Measurements from ENCODE around the gene SDCCAG8. TPM values are rescaled to one million over a fixed set of nuclear protein-coding genes. Genes with fewer than 3 reads are reported as not detected.

Gene SDCCAG8
- total and polyA plus RNA-seq, 2 experiments from 2014 or later, result 28.0 to 66.7 TPM

GRCh38 chr1:243281672-243282071 lies 25.8 kb downstream of the SDCCAG8 start (continued):
- TF ChIP-seq REST (IDR thresholded peaks at IDR 0.05; ENCODE audit: unreplicated experiment) (no peak), STAT1 (IDR thresholded peaks at IDR 0.05; ENCODE audit: unreplicated experiment) (no peak), EZH2phosphoT487 (IDR thresholded peaks at IDR 0.05; ENCODE audit: unreplicated experiment) (no peak), JUNB (IDR thresholded peaks at IDR 0.05; ENCODE audit: unreplicated experiment) (no peak), POLR2AphosphoS5 (IDR thresholded peaks at IDR 0.05; ENCODE audit: low read depth) (no peak)

- Histone ChIP-seq H2AFZ (no peak overlapping the region), H3K4me2 (no peak overlapping the region), H3K4me1 (ENCODE audit: insufficient read depth) (no peaks in the 10 kb centered on the region), H3K36me3 (ENCODE audit: insufficient read depth) (no peaks in the 10 kb centered on the region), H3K9me2 (ENCODE audit: insufficient read depth) (no peaks in the 10 kb centered on the region), H3K4me3 (no peak overlapping the region), H3K27me3 (ENCODE audit: insufficient read depth) (no peaks in the 10 kb centered on the region), H3F3A (replicated peaks; ENCODE audit: low read depth) (no peaks in the 10 kb centered on the region), H4K20me1 (replicated peaks; ENCODE audit: insufficient read depth) (no peaks in the 10 kb centered on the region), H3K79me2 (replicated peaks; ENCODE audit: insufficient read depth) (no peaks in the 10 kb centered on the region), H3K27ac (ENCODE audit: low read depth) (no peak overlapping the region)
- H3K4me1 Mint-ChIP-seq, result peaks cover 11% of the 10 kb centered on the region
- peaks cover 1% of the 10 kb centered on the region for H3K27me3 Mint-ChIP-seq (ENCODE audit: insufficient read depth, low read depth, poor library complexity)
- DNase-seq (ENCODE audit: low spot score), result no peak
- H3K27ac Mint-ChIP-seq, result no peak overlapping the region
- H3K9me3 Mint-ChIP-seq, result no peaks in the 10 kb centered on the region; the same call in 2 of the 3 replicates
- no peak for TF ChIP-seq EZH2 (IDR thresholded peaks at IDR 0.05; ENCODE audit: low read depth, unreplicated experiment)
- H3K4me3 Mint-ChIP-seq, result no peak overlapping the region
- no peak for ATAC-seq
- H3K36me3 Mint-ChIP-seq (ENCODE audit: low read depth), result peaks cover 11% of the 10 kb centered on the region; the same call in 1 of the 3 replicates
These were observed 30.7 kb downstream of the SDCCAG8 start for GRCh38 chr1:243286409-243287122.

GRCh38 chr1:243287123-243287460 lies 31.3 kb downstream of the SDCCAG8 start:
- Mint-ChIP-seq H3K27ac (no peak overlapping the region), H3K4me3 (no peak overlapping the region), H3K36me3 (ENCODE audit: low read depth) (peaks cover 8% of the 10 kb centered on the region; the same call in 1 of the 3 replicates), H3K9me3 (no peaks in the 10 kb centered on the region; the same call in 2 of the 3 replicates), H3K4me1 (peaks cover 16% of the 10 kb centered on the region), H3K27me3 (ENCODE audit: insufficient read depth, low read depth, poor library complexity) (peaks cover 1% of the 10 kb centered on the region)
- no peaks in the 10 kb centered on the region for H4K20me1 ChIP-seq (replicated peaks; ENCODE audit: insufficient read depth)
- H3K4me2 ChIP-seq, result no peak overlapping the region
- H3K9me2 ChIP-seq (ENCODE audit: insufficient read depth), result no peaks in the 10 kb centered on the region
- H3K4me1 ChIP-seq (ENCODE audit: insufficient read depth), result peaks cover 4% of the 10 kb centered on the region; the same call in 1 of the 2 replicates
- no peaks in the 10 kb centered on the region for H3F3A ChIP-seq (replicated peaks; ENCODE audit: low read depth)
- no peaks in the 10 kb centered on the region for H3K79me2 ChIP-seq (replicated peaks; ENCODE audit: insufficient read depth)
- no peaks in the 10 kb centered on the region for H3K27me3 ChIP-seq (ENCODE audit: insufficient read depth)
- DNase-seq (ENCODE audit: low spot score) (no peak), ATAC-seq (no peak)
- H3K36me3 ChIP-seq (ENCODE audit: insufficient read depth), result no peaks in the 10 kb centered on the region
- H3K27ac ChIP-seq (ENCODE audit: low read depth), result no peak overlapping the region
- no peak overlapping the region for H2AFZ ChIP-seq
- no peak overlapping the region for H3K4me3 ChIP-seq
- TF ChIP-seq JUNB (IDR thresholded peaks at IDR 0.05; ENCODE audit: unreplicated experiment) (no peak), ZNF462 (CRISPR knock-in tag; IDR thresholded peaks at IDR 0.05) (no peak), POLR2AphosphoS5 (IDR thresholded peaks at IDR 0.05; ENCODE audit: low read depth) (no peak), NANOG (IDR thresholded peaks at IDR 0.05; ENCODE audit: borderline replicate concordance) (no peak)

All from GM23338 (cell line).